ENCODE measurements around the gene MCCC1.

Gene MCCC1

DNA sequence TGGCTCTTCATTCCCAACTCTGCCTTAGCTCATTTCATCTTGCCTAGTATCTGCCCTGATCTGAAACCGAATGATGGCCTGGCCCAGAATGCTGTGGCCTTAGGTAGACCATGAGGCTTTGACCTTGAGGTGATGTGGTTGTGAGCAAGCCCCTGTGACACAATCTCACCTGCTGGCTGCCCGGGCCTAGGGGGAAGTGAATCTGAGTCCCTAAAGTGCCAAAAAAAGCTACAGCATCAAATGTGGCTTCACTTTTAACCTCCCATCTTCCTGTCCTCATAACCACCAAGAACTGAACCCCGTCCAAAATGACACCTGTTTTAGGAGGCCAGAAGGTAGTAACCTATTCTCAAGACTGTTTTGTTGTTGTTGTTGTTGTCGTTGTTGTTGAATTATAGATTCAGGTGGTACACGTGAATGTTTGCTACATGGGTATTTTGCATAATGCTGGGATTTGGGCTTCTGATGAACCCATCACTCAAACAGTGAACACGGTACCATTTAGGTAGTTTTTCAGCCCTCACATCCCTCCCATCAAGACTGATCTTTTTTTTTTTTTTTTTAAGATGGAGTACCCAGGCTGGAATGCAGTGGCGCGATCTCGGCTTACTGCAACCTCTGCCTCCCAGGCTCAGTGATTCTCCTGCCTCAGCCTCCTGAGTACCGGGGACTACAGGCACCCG is 54.6 kb downstream of the MCCC1 start:
- Histone ChIP-seq H3K23ac (ENCODE audit: low read length) (no peak overlapping the region), H3K79me2 (ENCODE audit: control insufficient read depth, insufficient read depth, low read length) (no peaks in the 10 kb centered on the region), H3K36me3 (ENCODE audit: control insufficient read depth, insufficient read depth, low read length) (no peaks in the 10 kb centered on the region), H3K27ac (ENCODE audit: low read depth, low read length) (no peak overlapping the region), H3K4me2 (ENCODE audit: low read length) (no peak overlapping the region), H2BK15ac (replicated peaks; ENCODE audit: low read depth) (no peak overlapping the region), H2BK120ac (ENCODE audit: low read depth, low read length) (no peak overlapping the region), H3K56ac (ENCODE audit: low read length) (no peak overlapping the region), H3K9ac (ENCODE audit: low read length) (no peak overlapping the region), H3K4me1 (ENCODE audit: control insufficient read depth, low read depth, low read length) (peaks cover 2% of the 10 kb centered on the region), H3K27me3 (ENCODE audit: insufficient read depth, low read length, poor library complexity) (no peaks in the 10 kb centered on the region), H2AK5ac (ENCODE audit: low read length) (no peak overlapping the region), H2BK5ac (ENCODE audit: low read length) (no peak overlapping the region), H3K4ac (ENCODE audit: low read depth, low read length) (no peak overlapping the region), H4K8ac (ENCODE audit: low read depth, low read length) (no peak overlapping the region), H3K4me3 (ENCODE audit: low read length) (no peak overlapping the region), H3K18ac (ENCODE audit: low read length) (no peak overlapping the region), H3K79me1 (ENCODE audit: low read length) (no peaks in the 10 kb centered on the region), H4K5ac (ENCODE audit: low read length) (no peak overlapping the region)
- no CpG with 5 or more reads among the region's 11 CpGs for WGBS (ENCODE audit: extremely low coverage, insufficient coverage, low lambda C conversion rate)
- no peak for DNase-seq

- Histone ChIP-seq H3K9ac (ENCODE audit: low read length) (no peak overlapping the region), H3K4me2 (ENCODE audit: low read length) (no peak overlapping the region), H2BK5ac (ENCODE audit: low read length) (no peak overlapping the region), H3K18ac (ENCODE audit: low read length) (no peak overlapping the region), H2BK120ac (ENCODE audit: low read depth, low read length) (no peak overlapping the region), H3K27ac (ENCODE audit: low read depth, low read length) (no peak overlapping the region), H3K4ac (ENCODE audit: low read depth, low read length) (no peak overlapping the region), H3K4me1 (ENCODE audit: control insufficient read depth, low read depth, low read length) (no peaks in the 10 kb centered on the region), H3K36me3 (ENCODE audit: control insufficient read depth, insufficient read depth, low read length) (peaks cover 2% of the 10 kb centered on the region), H3K79me1 (ENCODE audit: low read length) (no peaks in the 10 kb centered on the region), H2BK15ac (replicated peaks; ENCODE audit: low read depth) (no peak overlapping the region), H4K8ac (ENCODE audit: low read depth, low read length) (no peak overlapping the region), H3K27me3 (ENCODE audit: insufficient read depth, low read length, poor library complexity) (no peaks in the 10 kb centered on the region), H3K4me3 (ENCODE audit: low read length) (no peak overlapping the region), H4K5ac (ENCODE audit: low read length) (no peak overlapping the region), H2AK5ac (ENCODE audit: low read length) (no peak overlapping the region), H3K23ac (ENCODE audit: low read length) (no peak overlapping the region), H3K79me2 (ENCODE audit: control insufficient read depth, insufficient read depth, low read length) (no peaks in the 10 kb centered on the region), H3K56ac (ENCODE audit: low read length) (no peak overlapping the region)
- DNase-seq: no peak
- no CpG with 5 or more reads among the region's 12 CpGs for whole genome bisulfite sequencing (ENCODE audit: extremely low coverage, insufficient coverage, low lambda C conversion rate)
Measured at GRCh38 chr3:183038757-183039156, 60.5 kb downstream of the MCCC1 start.

DNA sequence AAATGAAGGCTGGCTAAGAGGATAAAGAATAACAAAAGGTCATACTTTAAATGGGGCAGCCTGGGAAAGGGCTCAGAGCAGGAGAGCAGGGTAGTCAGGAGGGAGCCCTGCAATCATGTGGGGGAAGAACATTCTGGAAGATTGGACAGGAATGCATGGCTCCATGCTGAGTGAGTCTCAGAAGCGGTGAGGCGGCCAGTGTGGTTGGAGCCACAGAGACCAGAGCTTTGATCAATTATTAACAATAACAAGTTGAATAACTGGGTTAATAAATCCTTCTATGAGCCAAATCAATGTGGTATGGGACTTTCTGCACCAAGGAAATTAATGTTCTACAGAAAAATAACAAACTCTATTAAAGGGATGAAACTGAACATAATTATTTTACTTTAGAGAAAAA is 61.1 kb downstream of the MCCC1 start:
- Histone ChIP-seq H3K56ac (ENCODE audit: low read length) (no peak overlapping the region), H3K23ac (ENCODE audit: low read length) (no peak overlapping the region), H2BK15ac (replicated peaks; ENCODE audit: low read depth) (no peak overlapping the region), H3K79me1 (ENCODE audit: low read length) (no peaks in the 10 kb centered on the region), H3K79me2 (ENCODE audit: control insufficient read depth, insufficient read depth, low read length) (no peaks in the 10 kb centered on the region), H3K4me3 (ENCODE audit: low read length) (no peak overlapping the region), H3K4me2 (ENCODE audit: low read length) (no peak overlapping the region), H4K8ac (ENCODE audit: low read depth, low read length) (no peak overlapping the region), H2AK5ac (ENCODE audit: low read length) (no peak overlapping the region), H3K18ac (ENCODE audit: low read length) (no peak overlapping the region), H2BK120ac (ENCODE audit: low read depth, low read length) (no peak overlapping the region), H3K4ac (ENCODE audit: low read depth, low read length) (no peak overlapping the region), H3K36me3 (ENCODE audit: control insufficient read depth, insufficient read depth, low read length) (peaks cover 2% of the 10 kb centered on the region), H3K9ac (ENCODE audit: low read length) (no peak overlapping the region), H3K27ac (ENCODE audit: low read depth, low read length) (no peak overlapping the region), H2BK5ac (ENCODE audit: low read length) (no peak overlapping the region), H4K5ac (ENCODE audit: low read length) (no peak overlapping the region), H3K4me1 (ENCODE audit: control insufficient read depth, low read depth, low read length) (no peaks in the 10 kb centered on the region), H3K27me3 (ENCODE audit: insufficient read depth, low read length, poor library complexity) (no peaks in the 10 kb centered on the region)
- DNase-seq: no peak
- no CpG with 5 or more reads among the region's 2 CpGs for WGBS (ENCODE audit: extremely low coverage, insufficient coverage, low lambda C conversion rate)

GRCh38 chr3:183033746-183034145 is 65.5 kb downstream of the MCCC1 start:
- no CpG with 5 or more reads among the region's 2 CpGs for WGBS (ENCODE audit: extremely low coverage, insufficient coverage, low lambda C conversion rate)

DNA sequence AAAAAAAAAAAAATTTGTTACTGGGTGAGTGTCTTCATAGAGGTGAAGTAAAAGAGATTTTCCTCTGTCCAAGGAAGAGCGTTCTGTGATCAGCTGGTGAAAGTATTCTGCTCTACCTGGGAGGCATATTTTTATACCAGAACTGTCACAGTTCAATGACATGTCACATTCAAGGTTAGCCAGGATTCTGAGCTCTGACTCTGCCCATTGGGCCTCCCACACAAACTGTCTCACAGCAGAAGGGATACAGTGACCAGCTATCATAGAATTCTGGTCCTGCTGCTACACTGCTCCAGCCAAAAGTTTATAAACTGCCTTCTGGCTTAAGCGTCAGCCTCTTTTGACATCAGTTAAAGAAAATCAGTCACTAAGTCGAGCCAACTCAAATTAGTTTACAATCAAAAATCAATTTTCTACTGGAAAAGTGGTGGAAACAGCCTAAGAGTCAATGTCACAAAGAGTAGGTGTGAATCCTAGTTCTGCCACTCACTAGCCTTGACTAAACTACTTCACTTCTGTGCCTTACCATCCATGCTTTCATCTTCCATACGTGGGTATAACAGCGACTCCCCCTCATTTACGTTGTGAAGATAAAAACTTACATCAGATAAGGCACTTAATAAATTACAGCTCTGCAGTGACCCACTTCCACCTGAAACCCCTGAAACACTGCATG is 66.3 kb downstream of the MCCC1 start:
- no peaks in the 10 kb centered on the region for H3K4me1 ChIP-seq (ENCODE audit: control insufficient read depth, low read depth, low read length)
- H3K18ac ChIP-seq (ENCODE audit: low read length): peak overlapping the region; percentile 39
- no peaks in the 10 kb centered on the region for H3K79me1 ChIP-seq (ENCODE audit: low read length)
- H4K5ac ChIP-seq (ENCODE audit: low read length): no peak overlapping the region
- H3K79me2 ChIP-seq (ENCODE audit: control insufficient read depth, insufficient read depth, low read length): no peaks in the 10 kb centered on the region
- no peak overlapping the region for H4K8ac ChIP-seq (ENCODE audit: low read depth, low read length)
- H2BK5ac ChIP-seq (ENCODE audit: low read length): no peak overlapping the region
- H3K36me3 ChIP-seq (ENCODE audit: control insufficient read depth, insufficient read depth, low read length): peaks cover 2% of the 10 kb centered on the region
- no peak overlapping the region for H2AK5ac ChIP-seq (ENCODE audit: low read length)
- H3K56ac ChIP-seq (ENCODE audit: low read length): no peak overlapping the region
- WGBS (ENCODE audit: extremely low coverage, insufficient coverage, low lambda C conversion rate): no CpG with 5 or more reads among the region's 6 CpGs
- H3K23ac ChIP-seq (ENCODE audit: low read length): no peak overlapping the region
- no peak overlapping the region for H3K4ac ChIP-seq (ENCODE audit: low read depth, low read length)
- H3K4me3 ChIP-seq (ENCODE audit: low read length): no peak overlapping the region
- no peak overlapping the region for H3K4me2 ChIP-seq (ENCODE audit: low read length)
- no peak overlapping the region for H2BK120ac ChIP-seq (ENCODE audit: low read depth, low read length)
- no peak overlapping the region for H3K9ac ChIP-seq (ENCODE audit: low read length)
- no peaks in the 10 kb centered on the region for H3K27me3 ChIP-seq (ENCODE audit: insufficient read depth, low read length, poor library complexity)
- no peak overlapping the region for H3K27ac ChIP-seq (ENCODE audit: low read depth, low read length)
- DNase-seq: no peak
- no peak overlapping the region for H2BK15ac ChIP-seq (replicated peaks; ENCODE audit: low read depth)

More at GRCh38 chr3:183033746-183034145, 65.5 kb downstream of the MCCC1 start:
- Histone ChIP-seq H3K56ac (ENCODE audit: low read length) (no peak overlapping the region), H3K4me3 (ENCODE audit: low read length) (no peak overlapping the region), H3K4me2 (ENCODE audit: low read length) (no peak overlapping the region), H2BK5ac (ENCODE audit: low read length) (no peak overlapping the region), H2BK120ac (ENCODE audit: low read depth, low read length) (no peak overlapping the region), H2AK5ac (ENCODE audit: low read length) (no peak overlapping the region), H3K79me2 (ENCODE audit: control insufficient read depth, insufficient read depth, low read length) (no peaks in the 10 kb centered on the region), H3K27me3 (ENCODE audit: insufficient read depth, low read length, poor library complexity) (no peaks in the 10 kb centered on the region), H3K27ac (ENCODE audit: low read depth, low read length) (no peak overlapping the region), H3K36me3 (ENCODE audit: control insufficient read depth, insufficient read depth, low read length) (peaks cover 2% of the 10 kb centered on the region), H3K9ac (ENCODE audit: low read length) (no peak overlapping the region), H3K18ac (ENCODE audit: low read length) (no peak overlapping the region), H4K8ac (ENCODE audit: low read depth, low read length) (no peak overlapping the region), H2BK15ac (replicated peaks; ENCODE audit: low read depth) (no peak overlapping the region), H3K23ac (ENCODE audit: low read length) (no peak overlapping the region), H3K4me1 (ENCODE audit: control insufficient read depth, low read depth, low read length) (no peaks in the 10 kb centered on the region), H3K4ac (ENCODE audit: low read depth, low read length) (no peak overlapping the region), H4K5ac (ENCODE audit: low read length) (no peak overlapping the region), H3K79me1 (ENCODE audit: low read length) (no peaks in the 10 kb centered on the region)
- DNase-seq: no peak
